Testis (tissue), 3 donors: Measurements from ENCODE around the gene HNRNPF. TPM values are rescaled to one million over a fixed set of nuclear protein-coding genes. Genes with fewer than 3 reads are reported as not detected.

ENCODE experiments used
- DNase-seq: peaks from one replicate; pipeline ENCODE4 v3.0.0-alpha.2; 2019
- H3K27ac ChIP-seq, 2 donors: fragments of 200-600 bp; sonication (generic); one replicate each; pipeline ENCODE4 v1.5.1; 2019
- H3K27me3 ChIP-seq: fragments of 200-600 bp; sonication (generic); one replicate; pipeline ENCODE4 v1.5.1; 2019
- H3K36me3 ChIP-seq: fragments of 200-600 bp; sonication (generic); one replicate; pipeline ENCODE4 v1.5.1; 2017; ENCODE audit warnings: low read depth; ENCODE audit errors: missing control alignments
- H3K4me1 ChIP-seq: fragments of 200-600 bp; sonication (generic); one replicate; pipeline ENCODE4 v1.5.1; 2019
- H3K4me3 ChIP-seq, 2 donors: fragments of 200-600 bp; sonication (generic); one replicate each; pipeline ENCODE4 v1.5.1; 2017 to 2019
- H3K9me3 ChIP-seq: fragments of 200-600 bp; sonication (generic); one replicate; pipeline ENCODE4 v1.5.1; 2017
- POLR2A ChIP-seq: fragments of 450-650 bp; IDR thresholded peaks from one replicate; pipeline ENCODE4 v1.6.1; 2017; ENCODE audit warnings: antibody characterized with exemption, mild to moderate bottlenecking, moderate library complexity
- WGBS, 2 donors: methylation state at CpG; one replicate each; pipeline ENCODE4 v1.1.5; 2018; 5-methylcytosine and 5-hydroxymethylcytosine counted together
- intact Hi-C: fragments of 100-400 bp; cut with DNase I; formaldehyde crosslinking; loops from one replicate; pipeline ENCODE4 v1.15.1; 2023; ENCODE audit warnings: low total_unique reads
- polyA plus RNA-seq: library from polyadenylated mRNA; stranded (reverse); fragments of 350-450 nt; fragmentation: Illumina TruSeq; extraction: RNeasy Lipid Tissue Mini Kit (QIAGEN cat#74804); gene quantifications from one replicate; pipeline ENCODE4 v1.2.3, GENCODE V29; 2014; ENCODE audit warnings: low read depth, low replicate concordance; ENCODE audit not compliant: insufficient read depth
- total RNA-seq, 2 donors: library from RNA; depleted of rRNA; stranded (reverse); fragments of >200 nt; gene quantifications; one replicate each; pipeline ENCODE4 v1.2.3, GENCODE V29; 2016
- TF ChIP-seq, protein P1 (sequence below), 3 experiments: fragments of 450-650 bp in 2 of 3; fragments of 200-600 bp in 1 of 3; sonication (generic) in 1 of 3; IDR thresholded peaks; one replicate each; pipeline ENCODE4 v1.5.1; 2016 to 2019; ENCODE audit warnings: antibody characterized with exemption in 3 of 3, mild to moderate bottlenecking in 2 of 3, moderate library complexity in 1 of 3

Gene HNRNPF
- total and polyA plus RNA-seq, 3 donors from 2014 or later, result 120 to 232 (median 159) TPM

DNA sequence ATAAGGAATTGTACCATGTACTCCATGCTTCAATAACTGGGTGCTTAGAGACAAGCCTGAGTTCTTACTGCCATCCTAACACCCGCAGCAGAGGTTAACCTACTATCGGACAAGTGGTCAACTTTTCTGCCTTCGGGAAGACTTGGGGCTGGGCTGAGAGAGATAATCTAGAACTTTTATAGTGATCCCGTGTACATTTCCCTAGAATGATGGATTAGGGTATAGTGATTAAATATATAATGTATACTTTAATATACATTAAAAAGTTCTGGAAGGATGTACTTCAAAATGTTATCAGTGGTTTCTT, 12.2 kb upstream of the HNRNPF start:
- Histone ChIP-seq H3K27ac (peak overlapping the region; percentile 91 to 94), H3K9me3 (no peaks in the 10 kb centered on the region), H3K4me1 (peaks cover 17% of the 10 kb centered on the region), H3K4me3 (peak overlapping the region; percentile 66 to 72), H3K27me3 (no peaks in the 10 kb centered on the region), H3K36me3 (no peaks in the 10 kb centered on the region)
- DNase-seq, result no peak
- 11 to 15% methylated on average over 4 of the region's 4 CpGs for WGBS, 2 donors
- intact Hi-C loops, result no loop called here
- TF ChIP-seq POLR2A, result no peak
- TF ChIP-seq, protein P1, sequence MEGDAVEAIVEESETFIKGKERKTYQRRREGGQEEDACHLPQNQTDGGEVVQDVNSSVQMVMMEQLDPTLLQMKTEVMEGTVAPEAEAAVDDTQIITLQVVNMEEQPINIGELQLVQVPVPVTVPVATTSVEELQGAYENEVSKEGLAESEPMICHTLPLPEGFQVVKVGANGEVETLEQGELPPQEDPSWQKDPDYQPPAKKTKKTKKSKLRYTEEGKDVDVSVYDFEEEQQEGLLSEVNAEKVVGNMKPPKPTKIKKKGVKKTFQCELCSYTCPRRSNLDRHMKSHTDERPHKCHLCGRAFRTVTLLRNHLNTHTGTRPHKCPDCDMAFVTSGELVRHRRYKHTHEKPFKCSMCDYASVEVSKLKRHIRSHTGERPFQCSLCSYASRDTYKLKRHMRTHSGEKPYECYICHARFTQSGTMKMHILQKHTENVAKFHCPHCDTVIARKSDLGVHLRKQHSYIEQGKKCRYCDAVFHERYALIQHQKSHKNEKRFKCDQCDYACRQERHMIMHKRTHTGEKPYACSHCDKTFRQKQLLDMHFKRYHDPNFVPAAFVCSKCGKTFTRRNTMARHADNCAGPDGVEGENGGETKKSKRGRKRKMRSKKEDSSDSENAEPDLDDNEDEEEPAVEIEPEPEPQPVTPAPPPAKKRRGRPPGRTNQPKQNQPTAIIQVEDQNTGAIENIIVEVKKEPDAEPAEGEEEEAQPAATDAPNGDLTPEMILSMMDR (IDR thresholded peaks at IDR 0.05), result no peak

DNA sequence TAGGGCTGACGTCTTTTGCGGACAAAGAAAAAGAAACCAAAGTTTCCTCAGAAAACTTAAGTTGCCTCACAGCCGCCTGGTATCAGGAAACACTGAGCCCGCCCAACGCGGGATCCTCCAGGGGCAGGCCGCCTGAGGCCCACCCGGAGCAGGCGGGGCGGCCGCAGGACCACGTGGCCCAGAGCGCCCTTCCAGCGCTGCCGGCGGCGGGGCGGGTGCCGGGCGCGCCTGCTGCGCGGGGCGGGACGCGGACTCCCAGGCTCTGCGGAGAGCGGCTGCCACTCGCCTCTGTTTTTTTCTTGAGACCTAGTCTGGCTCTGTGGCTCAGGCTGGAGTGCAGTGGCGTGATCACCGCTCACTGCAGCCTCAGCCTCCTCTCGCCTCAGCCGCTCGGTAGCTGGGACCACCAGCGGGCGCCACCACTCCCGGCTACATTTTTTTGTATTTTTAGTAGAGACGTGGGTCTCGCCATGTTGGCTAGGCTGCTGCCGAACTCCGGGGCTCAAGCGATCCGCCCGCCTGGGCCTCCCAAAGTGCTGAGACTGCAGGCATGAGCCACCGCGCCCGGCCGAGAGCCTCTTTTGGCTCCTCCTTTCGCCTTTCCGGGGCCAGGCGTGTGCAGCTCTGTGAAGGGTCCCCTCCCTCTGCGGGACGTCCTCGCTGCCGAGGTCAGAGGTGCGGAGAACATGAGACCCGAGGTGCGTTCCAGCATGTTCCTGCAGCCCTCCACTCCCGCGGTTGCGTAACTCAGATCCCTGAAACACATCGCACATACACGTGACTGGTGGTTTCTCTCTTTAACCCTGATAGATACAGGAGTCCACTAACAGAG, 11.6 kb upstream of the HNRNPF start:
- intact Hi-C loops, result no loop called here
- H3K4me1 ChIP-seq, result peaks cover 17% of the 10 kb centered on the region
- peak overlapping the region; percentile 91 to 94 for H3K27ac ChIP-seq
- no peaks in the 10 kb centered on the region for H3K36me3 ChIP-seq
- DNase-seq, result peak; percentile 88
- H3K27me3 ChIP-seq, result no peaks in the 10 kb centered on the region
- H3K9me3 ChIP-seq, result no peaks in the 10 kb centered on the region
- WGBS, 2 donors, result 1% methylated on average over 47 to 61 of the region's 63 CpGs
- TF ChIP-seq, protein P1 (IDR thresholded peaks at IDR 0.05), result no peak
- no peak for TF ChIP-seq POLR2A
- peak overlapping the region; percentile 66 to 72 for H3K4me3 ChIP-seq

DNA sequence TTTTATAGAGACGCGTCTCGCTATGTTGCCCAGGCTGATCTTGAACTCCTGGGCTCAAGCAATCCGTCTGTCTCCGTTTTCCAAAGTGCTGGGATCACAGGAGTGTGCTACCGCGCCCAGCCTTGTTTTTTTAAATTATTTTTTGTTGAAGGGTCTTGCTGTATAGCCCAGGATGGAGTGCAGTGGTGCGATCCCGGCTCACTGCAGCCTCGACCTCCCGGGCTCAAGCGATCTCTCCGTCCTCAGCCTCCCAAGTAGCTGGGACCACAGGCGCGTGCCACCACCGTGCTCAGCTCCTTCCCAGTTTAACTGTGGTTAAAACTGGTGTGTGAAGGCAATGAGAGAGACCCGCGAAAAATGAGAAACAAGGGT, 11.0 kb upstream of the HNRNPF start:
- H3K27ac ChIP-seq, result peak overlapping the region; percentile 91 to 94
- peak overlapping the region; percentile 66 to 72 for H3K4me3 ChIP-seq
- no peak for TF ChIP-seq POLR2A
- TF ChIP-seq, protein P1 (IDR thresholded peaks at IDR 0.05), result no peak
- H3K36me3 ChIP-seq, result no peaks in the 10 kb centered on the region
- DNase-seq, result no peak
- H3K4me1 ChIP-seq, result peaks cover 17% of the 10 kb centered on the region
- H3K27me3 ChIP-seq, result no peaks in the 10 kb centered on the region
- H3K9me3 ChIP-seq, result no peaks in the 10 kb centered on the region
- intact Hi-C loops, result no loop called here
- 35 to 50% methylated on average over 18 of the region's 18 CpGs for WGBS, 2 donors

DNA sequence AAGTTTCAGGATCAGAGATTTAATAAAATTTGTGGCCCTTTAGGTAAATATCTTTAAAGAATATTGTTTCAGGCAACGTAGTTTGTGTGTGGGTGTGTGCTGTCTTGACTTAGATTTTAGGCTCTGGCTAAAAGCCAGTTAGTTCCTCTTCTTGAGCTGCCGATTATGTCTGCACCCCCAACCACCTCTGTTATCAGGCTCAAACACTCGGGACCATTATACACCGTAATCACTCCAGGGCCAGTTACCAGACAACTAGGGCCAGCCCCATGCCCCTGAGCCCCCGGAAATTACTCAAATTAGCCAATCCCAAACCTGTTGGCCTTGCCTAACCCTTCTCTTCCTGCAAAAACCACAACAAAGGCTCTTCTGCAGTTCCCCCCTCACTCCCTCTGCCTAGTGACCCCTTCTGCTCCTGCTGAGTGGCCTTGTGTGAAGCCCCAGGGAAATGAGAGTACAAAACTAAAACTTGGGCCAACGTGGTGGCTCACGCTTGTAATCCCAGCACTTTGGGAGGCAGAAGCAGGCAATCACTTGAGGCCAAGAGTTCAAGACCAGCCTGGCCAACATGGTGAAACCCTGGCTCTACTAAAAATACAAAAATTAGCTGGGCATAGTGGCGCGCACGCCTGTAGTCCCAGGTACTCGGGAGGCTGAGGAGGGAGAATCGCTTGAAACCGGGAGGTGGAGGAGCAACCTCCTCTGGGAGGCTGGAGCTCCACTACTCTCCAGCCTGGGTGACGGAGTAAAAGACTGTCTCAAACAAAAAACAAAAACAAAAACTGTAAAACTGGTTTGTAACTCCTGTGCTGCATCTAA, 9.2 kb upstream of the HNRNPF start:
- DNase-seq, result no peak
- intact Hi-C loops, result no loop called here
- Histone ChIP-seq H3K9me3 (no peaks in the 10 kb centered on the region), H3K4me1 (peaks cover 13% of the 10 kb centered on the region), H3K36me3 (no peaks in the 10 kb centered on the region), H3K4me3 (no peak overlapping the region), H3K27me3 (no peaks in the 10 kb centered on the region), H3K27ac (no peak overlapping the region)
- WGBS, 2 donors, result 65 to 73% methylated on average over 14 of the region's 14 CpGs
- TF ChIP-seq, protein P1 (IDR thresholded peaks at IDR 0.05), result no peak
- no peak for TF ChIP-seq POLR2A
